HEK293T (cell line): ENCODE measurements around the gene RBCK1.

ENCODE experiments used
- CTCF ChIA-PET: fragments of 350-600 bp; formaldehyde crosslinking; extraction: SDS; loops from one replicate; lab custom pipeline; 2021; ENCODE audit warnings: antibody characterized with exemption, inconsistent platforms; lab: Yijun Ruan, JAX
- POLR2A ChIA-PET: fragments of 350-600 bp; formaldehyde crosslinking; extraction: SDS; loops from one replicate; lab custom pipeline; 2020; ENCODE audit warnings: antibody characterized with exemption, inconsistent platforms; lab: Yijun Ruan, JAX
- DNase-seq: peaks from one replicate; pipeline ENCODE4 v3.0.0; 2012; ENCODE audit warnings: mixed read lengths; ENCODE audit errors: extremely low spot score
- ARNT ChIP-seq: fragments of 450-650 bp; IDR thresholded peaks from 2 replicates; pipeline ENCODE4 v1.6.1; 2017; ENCODE audit warnings: mild to moderate bottlenecking
- BHLHE40 ChIP-seq: fragments of 450-650 bp; IDR thresholded peaks from 2 replicates; pipeline ENCODE4 v1.6.1; 2016; ENCODE audit warnings: mild to moderate bottlenecking, moderate library complexity, borderline replicate concordance
- CTBP1 ChIP-seq: fragments of 450-650 bp; IDR thresholded peaks from 2 replicates; pipeline ENCODE4 v1.6.1; 2016; ENCODE audit warnings: borderline replicate concordance
- ELF4 ChIP-seq: fragments of 450-650 bp; IDR thresholded peaks from 2 replicates; pipeline ENCODE4 v1.6.1; 2017; ENCODE audit warnings: antibody characterized with exemption
- FOXA1 ChIP-seq: fragments of 450-650 bp; IDR thresholded peaks from 2 replicates; pipeline ENCODE4 v1.6.1; 2016; ENCODE audit warnings: mild to moderate bottlenecking
- FOXK2 ChIP-seq: fragments of 450-650 bp; IDR thresholded peaks from 2 replicates; pipeline ENCODE4 v1.6.1; 2016; ENCODE audit warnings: mild to moderate bottlenecking
- FOXM1 ChIP-seq: fragments of 450-650 bp; IDR thresholded peaks from 2 replicates; pipeline ENCODE4 v1.6.1; 2017; ENCODE audit warnings: mild to moderate bottlenecking, borderline replicate concordance
- HDGF ChIP-seq: fragments of 450-650 bp; IDR thresholded peaks from 2 replicates; pipeline ENCODE4 v1.6.1; 2017; ENCODE audit warnings: antibody characterized with exemption, borderline replicate concordance
- L3MBTL2 ChIP-seq: fragments of 450-650 bp; conservative IDR thresholded peaks from 2 replicates; pipeline ENCODE4 v1.6.1; 2016; ENCODE audit warnings: mild to moderate bottlenecking
- LEF1 ChIP-seq: fragments of 450-650 bp; IDR thresholded peaks from 2 replicates; pipeline ENCODE4 v1.6.1; 2017; ENCODE audit warnings: mild to moderate bottlenecking, borderline replicate concordance
- NFRKB ChIP-seq: fragments of 450-650 bp; IDR thresholded peaks from 2 replicates; pipeline ENCODE4 v1.6.1; 2016; ENCODE audit warnings: mild to moderate bottlenecking, moderate library complexity
- PKNOX1 ChIP-seq: fragments of 450-650 bp; IDR thresholded peaks from 2 replicates; pipeline ENCODE4 v1.6.1; 2016
- SP1 ChIP-seq: fragments of 450-650 bp; IDR thresholded peaks from 2 replicates; pipeline ENCODE4 v1.6.1; 2017
- SUZ12 ChIP-seq: fragments of 450-650 bp; IDR thresholded peaks from 2 replicates; pipeline ENCODE4 v1.6.1; 2016; ENCODE audit warnings: mild to moderate bottlenecking
- TARDBP ChIP-seq: fragments of 450-650 bp; IDR thresholded peaks from 2 replicates; pipeline ENCODE4 v1.6.1; 2016
- ZNF384 ChIP-seq: fragments of 450-650 bp; IDR thresholded peaks from 2 replicates; pipeline ENCODE4 v1.6.1; 2016

RBCK1 gene

GRCh38 chr20:407953-408842, at the start of gene RBCK1:
RBCK1 (plus strand) TSS chr20:408299; CDS start chr20:408758, 459 bp downstream.
- ChIA-PET CTCF (interaction anchor here (1.0 kb wide), 1 partner anchor 54 kb away, joined by 3 read pairs; no protein-coding TSS in a partner anchor), POLR2A (interaction anchor here (0.7 to 1.8 kb wide), 20 partner anchors 10 to 85 kb away, joined by 3 to 14 read pairs (median 4); partner anchors contain the start of genes NRSN2 and TRIB3)
- peak; percentile 75; the same call in 1 of the 2 replicates for TF ChIP-seq FOXM1
- TF ChIP-seq TARDBP, result no peak
- TF ChIP-seq ELF4, result peak; percentile 69; the same call in 1 of the 2 replicates

DNA sequence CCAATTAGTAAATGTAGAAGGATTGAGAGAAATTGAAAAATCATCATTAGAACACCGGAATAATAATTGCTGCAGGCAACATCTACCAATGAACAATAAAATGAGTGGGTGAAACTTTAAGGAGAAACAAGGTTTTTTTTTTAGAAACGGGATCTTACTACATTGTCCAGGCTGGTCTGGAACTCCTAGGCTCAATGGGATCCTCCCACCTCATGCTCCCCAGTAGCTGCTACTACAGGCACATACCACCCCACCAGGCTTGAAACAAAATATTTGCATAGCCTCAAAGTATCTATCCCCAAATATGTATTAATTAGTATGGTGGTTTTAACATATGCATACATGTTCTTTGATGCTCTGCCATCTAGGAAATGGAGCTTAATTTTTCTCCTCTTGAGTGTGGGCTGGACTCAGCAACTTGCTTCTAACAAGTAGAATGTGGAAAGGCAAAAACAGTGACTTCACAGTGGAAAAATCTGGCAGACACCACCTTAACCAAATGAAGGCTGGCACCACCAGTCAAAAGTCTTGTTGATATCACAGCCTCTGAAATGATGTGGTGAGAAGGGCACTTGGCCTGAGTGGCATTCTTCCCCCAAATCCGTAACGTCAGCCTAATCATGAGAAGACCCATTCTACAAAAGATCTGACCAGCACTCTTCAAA, 49.1 kb upstream of the RBCK1 start:
- CTCF ChIA-PET, result no interaction called here
- POLR2A ChIA-PET, result interaction anchor here (1.0 kb wide), 1 partner anchor 48 kb away, joined by 3 read pairs; no protein-coding TSS in a partner anchor
- TF ChIP-seq SP1 (no peak), SUZ12 (no peak), ARNT (no peak), HDGF (no peak), ELF4 (no peak), BHLHE40 (no peak), NFRKB (no peak), PKNOX1 (no peak), L3MBTL2 (no peak)
- no peak for DNase-seq

More at GRCh38 chr20:407953-408842, at the start of gene RBCK1:
- DNase-seq, result peak; percentile 91

DNA sequence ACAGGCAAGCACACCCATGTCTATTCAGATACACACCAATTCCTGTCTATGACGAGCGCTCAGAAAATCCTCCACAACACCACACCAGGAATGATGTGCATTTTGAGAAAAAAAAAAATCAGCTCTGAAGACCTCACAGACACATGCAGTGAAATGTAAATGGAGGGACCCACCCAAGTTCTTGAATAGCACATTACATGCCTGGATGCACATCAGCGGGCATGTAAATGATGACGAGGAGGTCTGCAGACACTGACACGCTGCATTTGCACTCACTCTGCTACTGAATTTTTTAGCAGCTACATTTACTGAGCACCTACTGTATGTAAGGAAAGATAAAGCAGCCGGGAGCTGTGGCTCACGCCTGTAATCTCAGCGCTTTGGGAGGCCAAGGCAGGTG, 46.5 kb upstream of the RBCK1 start:
- TF ChIP-seq ARNT, result no peak
- no peak for TF ChIP-seq NFRKB
- no peak for TF ChIP-seq HDGF
- no peak for TF ChIP-seq TARDBP
- no peak for TF ChIP-seq ZNF384
- TF ChIP-seq L3MBTL2, result no peak
- TF ChIP-seq FOXA1, result no peak
- no peak for TF ChIP-seq SP1
- no peak for TF ChIP-seq ELF4
- TF ChIP-seq FOXK2, result no peak
- no peak for TF ChIP-seq PKNOX1
- no peak for TF ChIP-seq FOXM1
- TF ChIP-seq CTBP1, result no peak
- no peak for TF ChIP-seq BHLHE40
- no peak for TF ChIP-seq LEF1
- no peak for TF ChIP-seq SUZ12
- CTCF ChIA-PET, result interaction anchor here (0.7 kb wide), 1 partner anchor 10 kb away, joined by 3 read pairs; no protein-coding TSS in a partner anchor
- POLR2A ChIA-PET, result interaction anchor here (1.5 kb wide), 2 partner anchors 9 to 46 kb away, joined by 4 to 5 read pairs; no protein-coding TSS in a partner anchor
- no peak for DNase-seq

- no peak for DNase-seq
- POLR2A ChIA-PET, result interaction anchor here (1.2 to 1.5 kb wide), 3 partner anchors 8 to 45 kb away, joined by 3 to 5 read pairs (median 4); no protein-coding TSS in a partner anchor
- TF ChIP-seq L3MBTL2, result no peak
- TF ChIP-seq PKNOX1, result no peak
- no peak for TF ChIP-seq ZNF384
- no peak for TF ChIP-seq BHLHE40
- no peak for TF ChIP-seq SUZ12
- TF ChIP-seq HDGF, result no peak
- no peak for TF ChIP-seq SP1
- no peak for TF ChIP-seq FOXM1
- no peak for TF ChIP-seq LEF1
- no peak for TF ChIP-seq CTBP1
- TF ChIP-seq ELF4, result no peak
- no peak for TF ChIP-seq TARDBP
- no peak for TF ChIP-seq FOXK2
- TF ChIP-seq FOXA1, result no peak
- no peak for TF ChIP-seq ARNT
- TF ChIP-seq NFRKB, result no peak
- CTCF ChIA-PET, result interaction anchor here (0.6 to 2.0 kb wide), 3 partner anchors 10 to 69 kb away, joined by 3 to 6 read pairs (median 6); partner anchors contain the start of gene TRIB3
These were observed 45.5 kb upstream of the RBCK1 start for GRCh38 chr20:362271-363254.
